Activated T-helper 17 cell treated with anti-CD3 and anti-CD28 coated beads, Interleukin-2, amount 50 U/mL, for 72 hours (primary cell): Measurements from ENCODE around the gene TUBD1. TPM values are rescaled to one million over a fixed set of nuclear protein-coding genes. Genes with fewer than 3 reads are reported as not detected.
"Not testable (repeated sequence)": the region's sequence is repeated elsewhere in the genome, so short reads cannot be mapped to it uniquely, and the experiment has no call there.

Experiments used
- ATAC-seq: fragments of 150-1000 bp; cut with Tn5 transposase; replicated peaks from 2 replicates; pipeline ENCODE4 v1.10.0; 2021; ENCODE audit warnings: mild to moderate bottlenecking, moderate library complexity
- H3K27ac Mint-ChIP-seq: one replicate; pipeline ENCODE4 v1.8.0; 2022; ENCODE audit warnings: mixed read lengths
- H3K27me3 Mint-ChIP-seq: one replicate; pipeline ENCODE4 v1.8.0; 2022; ENCODE audit warnings: mixed read lengths
- H3K36me3 Mint-ChIP-seq: one replicate; pipeline ENCODE4 v1.8.0; 2022; ENCODE audit warnings: low read depth, mild to moderate bottlenecking, mixed read lengths
- H3K4me1 Mint-ChIP-seq: one replicate; pipeline ENCODE4 v1.8.0; 2022; ENCODE audit warnings: mixed read lengths
- H3K4me3 Mint-ChIP-seq: one replicate; pipeline ENCODE4 v1.8.0; 2022; ENCODE audit warnings: mild to moderate bottlenecking, mixed read lengths
- H3K9me3 Mint-ChIP-seq: one replicate; pipeline ENCODE4 v1.8.0; 2022; ENCODE audit warnings: mixed read lengths
- total RNA-seq, 2 donors: library from RNA; stranded (reverse); gene quantifications; one replicate each; pipeline ENCODE4 v1.2.3, GENCODE V29; 2022

Gene TUBD1
- total RNA-seq, 2 donors from 2014 or later, result 12.8 to 18.1 TPM

- H3K4me1 Mint-ChIP-seq, result peaks cover 9% of the 10 kb centered on the region
- H3K9me3 Mint-ChIP-seq, result no peaks in the 10 kb centered on the region
- H3K27ac Mint-ChIP-seq, result no peak overlapping the region
- ATAC-seq, result no peak
- no peaks in the 10 kb centered on the region for H3K27me3 Mint-ChIP-seq
- H3K36me3 Mint-ChIP-seq, result peaks cover 31% of the 10 kb centered on the region
- H3K4me3 Mint-ChIP-seq, result no peak overlapping the region
Observed at GRCh38 chr17:59858167-59858816, 34.5 kb downstream of the TUBD1 start.

GRCh38 chr17:59856859-59857794 is 35.6 kb downstream of the TUBD1 start:
- H3K27me3 Mint-ChIP-seq, result no peaks in the 10 kb centered on the region
- peaks cover 23% of the 10 kb centered on the region for H3K36me3 Mint-ChIP-seq
- no peaks in the 10 kb centered on the region for H3K9me3 Mint-ChIP-seq
- H3K27ac Mint-ChIP-seq, result peak overlapping the region; percentile 21
- no peak for ATAC-seq
- H3K4me1 Mint-ChIP-seq, result peaks cover 14% of the 10 kb centered on the region
- no peak overlapping the region for H3K4me3 Mint-ChIP-seq

GRCh38 chr17:59853919-59854729 is 38.6 kb downstream of the TUBD1 start:
- H3K4me3 Mint-ChIP-seq, result peak overlapping the region; percentile 51
- H3K36me3 Mint-ChIP-seq, H3K27me3 Mint-ChIP-seq, ATAC-seq, H3K9me3 Mint-ChIP-seq: not testable (repeated sequence)
- peak overlapping the region; percentile 79 for H3K27ac Mint-ChIP-seq
- H3K4me1 Mint-ChIP-seq, result peaks cover 23% of the 10 kb centered on the region

- peak; percentile 86 for ATAC-seq
- Mint-ChIP-seq H3K4me1 (peaks cover 28% of the 10 kb centered on the region), H3K4me3 (peak overlapping the region; percentile 51), H3K27me3 (no peaks in the 10 kb centered on the region), H3K9me3 (no peaks in the 10 kb centered on the region), H3K36me3 (no peaks in the 10 kb centered on the region), H3K27ac (peak overlapping the region; percentile 79)
Observed at GRCh38 chr17:59853168-59853918, 39.4 kb downstream of the TUBD1 start.

- not testable (repeated sequence) for H3K36me3 Mint-ChIP-seq, H3K9me3 Mint-ChIP-seq, ATAC-seq, H3K27me3 Mint-ChIP-seq
- H3K4me3 Mint-ChIP-seq, result peak overlapping the region; percentile 51
- H3K27ac Mint-ChIP-seq, result peak overlapping the region; percentile 79
- peaks cover 29% of the 10 kb centered on the region for H3K4me1 Mint-ChIP-seq
Observed at GRCh38 chr17:59852847-59853167, 39.9 kb downstream of the TUBD1 start.

- peak overlapping the region; percentile 59 for H3K27ac Mint-ChIP-seq
- no peak for ATAC-seq
Observed at GRCh38 chr17:59851439-59852375, 41.0 kb downstream of the TUBD1 start.

GRCh38 chr17:59850311-59850710 is 42.4 kb downstream of the TUBD1 start:
- peaks cover 39% of the 10 kb centered on the region for H3K4me1 Mint-ChIP-seq
- not testable (repeated sequence) for ATAC-seq, H3K36me3 Mint-ChIP-seq, H3K27me3 Mint-ChIP-seq, H3K27ac Mint-ChIP-seq, H3K4me3 Mint-ChIP-seq, H3K9me3 Mint-ChIP-seq

More at GRCh38 chr17:59851439-59852375, 41.0 kb downstream of the TUBD1 start:
- no peaks in the 10 kb centered on the region for H3K27me3 Mint-ChIP-seq
- no peak overlapping the region for H3K4me3 Mint-ChIP-seq
- no peaks in the 10 kb centered on the region for H3K36me3 Mint-ChIP-seq
- peaks cover 27% of the 10 kb centered on the region for H3K4me1 Mint-ChIP-seq
- no peaks in the 10 kb centered on the region for H3K9me3 Mint-ChIP-seq

- H3K36me3 Mint-ChIP-seq, result peaks cover 10% of the 10 kb centered on the region
- peak overlapping the region; percentile 73 for H3K4me3 Mint-ChIP-seq
- H3K4me1 Mint-ChIP-seq, result peaks cover 39% of the 10 kb centered on the region
- ATAC-seq, result peak; percentile 51
- peak overlapping the region; percentile 100 for H3K27ac Mint-ChIP-seq
- H3K9me3 Mint-ChIP-seq, result no peaks in the 10 kb centered on the region
- H3K27me3 Mint-ChIP-seq, result no peaks in the 10 kb centered on the region
Observed at GRCh38 chr17:59848778-59849177, 44.0 kb downstream of the TUBD1 start.

- peak overlapping the region; percentile 100 for H3K27ac Mint-ChIP-seq
- H3K27me3 Mint-ChIP-seq, result no peaks in the 10 kb centered on the region
- H3K36me3 Mint-ChIP-seq, result peaks cover 15% of the 10 kb centered on the region
- peaks cover 36% of the 10 kb centered on the region for H3K4me1 Mint-ChIP-seq
- ATAC-seq, result no peak
- peak overlapping the region; percentile 73 for H3K4me3 Mint-ChIP-seq
- no peaks in the 10 kb centered on the region for H3K9me3 Mint-ChIP-seq
Observed at GRCh38 chr17:59848385-59848668, 44.4 kb downstream of the TUBD1 start.

GRCh38 chr17:59846394-59847165 is 46.2 kb downstream of the TUBD1 start:
- Mint-ChIP-seq H3K4me3 (peak overlapping the region; percentile 96), H3K27me3 (no peaks in the 10 kb centered on the region), H3K9me3 (no peaks in the 10 kb centered on the region), H3K4me1 (peaks cover 31% of the 10 kb centered on the region), H3K36me3 (peaks cover 32% of the 10 kb centered on the region), H3K27ac (peak overlapping the region; percentile 100)
- ATAC-seq, result peak; percentile 49

- peak; percentile 20 for ATAC-seq
- Mint-ChIP-seq H3K27me3 (no peaks in the 10 kb centered on the region), H3K9me3 (no peaks in the 10 kb centered on the region), H3K4me3 (peak overlapping the region; percentile 96), H3K36me3 (peaks cover 40% of the 10 kb centered on the region), H3K4me1 (peaks cover 31% of the 10 kb centered on the region), H3K27ac (peak overlapping the region; percentile 100)
Observed at GRCh38 chr17:59845595-59846393, 46.9 kb downstream of the TUBD1 start.
